Embryonic facial prominence (tissue), 1 donor: ENCODE measurements around the gene FOXA3.

Experiments used
- DNase-seq: peaks from one replicate; pipeline ENCODE4 v3.0.0-alpha.2; 2016; ENCODE audit errors: extremely low spot score

FOXA3 gene

DNA sequence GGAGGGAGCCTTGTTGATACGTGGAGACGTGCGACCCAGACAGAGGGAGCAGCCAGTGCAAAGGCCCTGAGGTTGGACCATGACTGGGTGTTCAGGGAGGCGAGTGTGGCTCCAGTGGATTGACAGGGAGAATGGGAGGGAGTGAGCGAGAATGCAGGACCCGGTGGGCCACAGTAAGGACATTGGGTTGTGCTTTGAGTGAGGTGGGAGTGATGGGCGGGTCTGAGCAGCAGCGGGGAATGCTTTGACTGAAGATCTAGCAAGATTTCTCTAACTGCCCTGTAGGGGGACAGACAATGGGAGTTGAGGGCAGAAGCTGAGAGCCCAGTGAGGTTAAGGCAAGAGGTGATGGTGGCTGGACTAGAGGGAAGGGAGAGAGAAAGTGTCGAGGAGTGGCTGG lies 58.2 kb downstream of the FOXA3 start:
- DNase-seq, result no peak
